ENCODE measurements around the gene ZBTB22.

ZBTB22 gene

GRCh38 chr6:33273129-33273923, 44.2 kb downstream of the ZBTB22 start:
- H3K27ac ChIP-seq (replicated peaks) = peak overlapping the region; percentile 97
- no peak for TF ChIP-seq POLR2AphosphoS5 (IDR thresholded peaks at IDR 0.05; ENCODE audit: low read depth)
- TF ChIP-seq, protein P1, sequence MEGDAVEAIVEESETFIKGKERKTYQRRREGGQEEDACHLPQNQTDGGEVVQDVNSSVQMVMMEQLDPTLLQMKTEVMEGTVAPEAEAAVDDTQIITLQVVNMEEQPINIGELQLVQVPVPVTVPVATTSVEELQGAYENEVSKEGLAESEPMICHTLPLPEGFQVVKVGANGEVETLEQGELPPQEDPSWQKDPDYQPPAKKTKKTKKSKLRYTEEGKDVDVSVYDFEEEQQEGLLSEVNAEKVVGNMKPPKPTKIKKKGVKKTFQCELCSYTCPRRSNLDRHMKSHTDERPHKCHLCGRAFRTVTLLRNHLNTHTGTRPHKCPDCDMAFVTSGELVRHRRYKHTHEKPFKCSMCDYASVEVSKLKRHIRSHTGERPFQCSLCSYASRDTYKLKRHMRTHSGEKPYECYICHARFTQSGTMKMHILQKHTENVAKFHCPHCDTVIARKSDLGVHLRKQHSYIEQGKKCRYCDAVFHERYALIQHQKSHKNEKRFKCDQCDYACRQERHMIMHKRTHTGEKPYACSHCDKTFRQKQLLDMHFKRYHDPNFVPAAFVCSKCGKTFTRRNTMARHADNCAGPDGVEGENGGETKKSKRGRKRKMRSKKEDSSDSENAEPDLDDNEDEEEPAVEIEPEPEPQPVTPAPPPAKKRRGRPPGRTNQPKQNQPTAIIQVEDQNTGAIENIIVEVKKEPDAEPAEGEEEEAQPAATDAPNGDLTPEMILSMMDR (IDR thresholded peaks at IDR 0.05; ENCODE audit: insufficient read depth, low read length) = no peak
- TF ChIP-seq GABPA (IDR thresholded peaks at IDR 0.05; ENCODE audit: low read depth) = no peak
- no peak for TF ChIP-seq SPI1 (IDR thresholded peaks at IDR 0.05; ENCODE audit: borderline replicate concordance, low read depth)
- TF ChIP-seq, protein P2, sequence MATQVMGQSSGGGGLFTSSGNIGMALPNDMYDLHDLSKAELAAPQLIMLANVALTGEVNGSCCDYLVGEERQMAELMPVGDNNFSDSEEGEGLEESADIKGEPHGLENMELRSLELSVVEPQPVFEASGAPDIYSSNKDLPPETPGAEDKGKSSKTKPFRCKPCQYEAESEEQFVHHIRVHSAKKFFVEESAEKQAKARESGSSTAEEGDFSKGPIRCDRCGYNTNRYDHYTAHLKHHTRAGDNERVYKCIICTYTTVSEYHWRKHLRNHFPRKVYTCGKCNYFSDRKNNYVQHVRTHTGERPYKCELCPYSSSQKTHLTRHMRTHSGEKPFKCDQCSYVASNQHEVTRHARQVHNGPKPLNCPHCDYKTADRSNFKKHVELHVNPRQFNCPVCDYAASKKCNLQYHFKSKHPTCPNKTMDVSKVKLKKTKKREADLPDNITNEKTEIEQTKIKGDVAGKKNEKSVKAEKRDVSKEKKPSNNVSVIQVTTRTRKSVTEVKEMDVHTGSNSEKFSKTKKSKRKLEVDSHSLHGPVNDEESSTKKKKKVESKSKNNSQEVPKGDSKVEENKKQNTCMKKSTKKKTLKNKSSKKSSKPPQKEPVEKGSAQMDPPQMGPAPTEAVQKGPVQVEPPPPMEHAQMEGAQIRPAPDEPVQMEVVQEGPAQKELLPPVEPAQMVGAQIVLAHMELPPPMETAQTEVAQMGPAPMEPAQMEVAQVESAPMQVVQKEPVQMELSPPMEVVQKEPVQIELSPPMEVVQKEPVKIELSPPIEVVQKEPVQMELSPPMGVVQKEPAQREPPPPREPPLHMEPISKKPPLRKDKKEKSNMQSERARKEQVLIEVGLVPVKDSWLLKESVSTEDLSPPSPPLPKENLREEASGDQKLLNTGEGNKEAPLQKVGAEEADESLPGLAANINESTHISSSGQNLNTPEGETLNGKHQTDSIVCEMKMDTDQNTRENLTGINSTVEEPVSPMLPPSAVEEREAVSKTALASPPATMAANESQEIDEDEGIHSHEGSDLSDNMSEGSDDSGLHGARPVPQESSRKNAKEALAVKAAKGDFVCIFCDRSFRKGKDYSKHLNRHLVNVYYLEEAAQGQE (IDR thresholded peaks at IDR 0.05; ENCODE audit: insufficient replicate concordance, low read depth) = no peak
- no peak for DNase-seq (ENCODE audit: low read depth in 1 of 2, low spot score in 1 of 2)
- H3K27me3 ChIP-seq (ENCODE audit: insufficient read depth, poor library complexity, severe bottlenecking) = no peaks in the 10 kb centered on the region
- peak overlapping the region; percentile 65 for H3K4me3 ChIP-seq (replicated peaks; ENCODE audit: insufficient read depth, low read length)

- TF ChIP-seq, protein P2 (IDR thresholded peaks at IDR 0.05; ENCODE audit: insufficient replicate concordance, low read depth) = peak; percentile 48
- TF ChIP-seq POLR2AphosphoS5 (IDR thresholded peaks at IDR 0.05; ENCODE audit: low read depth) = no peak
- no peak for DNase-seq (ENCODE audit: low read depth in 1 of 2, low spot score in 1 of 2)
Observed at GRCh38 chr6:33272275-33273128, 45.0 kb downstream of the ZBTB22 start.

GRCh38 chr6:33271468-33272274, 45.9 kb downstream of the ZBTB22 start, which contains the start of the genes RPS18 and VPS52:
TSS of gene RPS18 (plus strand) at chr6:33272075. CDS start at chr6:33272120, 45 bp downstream.
TSS of gene VPS52 (minus strand) at chr6:33271876. CDS start at chr6:33271675, 201 bp downstream.
- TF ChIP-seq GABPA (IDR thresholded peaks at IDR 0.05; ENCODE audit: low read depth) (peak; percentile 97), POLR2AphosphoS5 (IDR thresholded peaks at IDR 0.05; ENCODE audit: low read depth) (peak; percentile 100), SPI1 (IDR thresholded peaks at IDR 0.05; ENCODE audit: borderline replicate concordance, low read depth) (peak; percentile 77; the same call in 1 of the 2 replicates)
- TF ChIP-seq, protein P1 (IDR thresholded peaks at IDR 0.05; ENCODE audit: insufficient read depth, low read length) = no peak
- TF ChIP-seq, protein P2 (IDR thresholded peaks at IDR 0.05; ENCODE audit: insufficient replicate concordance, low read depth) = peak; percentile 82
- peak within 1 kb of the TSS; percentile 73 for H3K4me3 ChIP-seq (replicated peaks; ENCODE audit: insufficient read depth, low read length)
- DNase-seq (ENCODE audit: low read depth in 1 of 2, low spot score in 1 of 2) = peak; percentile 97 to 98
- H3K27ac ChIP-seq (replicated peaks) = peak within 1 kb of the TSS; percentile 97
- no peaks in the 10 kb centered on the region for H3K27me3 ChIP-seq (ENCODE audit: insufficient read depth, poor library complexity, severe bottlenecking)

More at GRCh38 chr6:33272275-33273128, 45.0 kb downstream of the ZBTB22 start:
- Histone ChIP-seq H3K27me3 (ENCODE audit: insufficient read depth, poor library complexity, severe bottlenecking) (no peaks in the 10 kb centered on the region), H3K27ac (replicated peaks) (peak overlapping the region; percentile 97), H3K4me3 (replicated peaks; ENCODE audit: insufficient read depth, low read length) (peak overlapping the region; percentile 65)

Data from HL-60 (cell line).